Measurements from ENCODE around the gene KLF18. TPM values are rescaled to one million over a fixed set of nuclear protein-coding genes. Genes with fewer than 3 reads are reported as not detected.

Gene KLF18
- total RNA-seq, 4 donors from 2014 or later, result not detected

DNA sequence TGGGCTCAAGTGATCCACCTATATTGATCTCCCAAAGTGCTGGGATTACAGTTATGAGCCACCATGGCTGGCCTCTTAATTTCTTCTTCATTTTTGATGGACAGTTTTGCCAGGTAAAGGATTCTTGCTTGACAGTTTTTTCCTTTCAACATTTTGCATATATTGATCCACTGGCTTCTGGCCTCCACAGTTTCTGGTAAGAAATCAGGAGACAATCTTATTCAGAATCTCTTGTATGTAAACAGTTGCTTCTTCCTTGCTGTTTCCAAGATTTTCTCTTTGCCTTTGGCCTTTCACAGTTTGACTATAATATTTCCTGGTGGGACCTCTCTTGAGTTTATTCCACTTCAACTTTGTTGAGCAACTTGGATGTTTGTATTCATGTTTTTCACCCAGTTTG is 20.1 kb upstream of the KLF18 start:
- in situ Hi-C loops (cut with MboI; ENCODE audit: low sequenced_read_pairs in 4 of 4) (no loop called here), intact Hi-C loops (cut with DNase I; ENCODE audit: low total_unique reads) (no loop called here)
- H3K27me3 ChIP-seq, result no peaks in the 10 kb centered on the region
- TF ChIP-seq POLR2A (IDR thresholded peaks at IDR 0.05), result no peak
- TF ChIP-seq, protein P1, sequence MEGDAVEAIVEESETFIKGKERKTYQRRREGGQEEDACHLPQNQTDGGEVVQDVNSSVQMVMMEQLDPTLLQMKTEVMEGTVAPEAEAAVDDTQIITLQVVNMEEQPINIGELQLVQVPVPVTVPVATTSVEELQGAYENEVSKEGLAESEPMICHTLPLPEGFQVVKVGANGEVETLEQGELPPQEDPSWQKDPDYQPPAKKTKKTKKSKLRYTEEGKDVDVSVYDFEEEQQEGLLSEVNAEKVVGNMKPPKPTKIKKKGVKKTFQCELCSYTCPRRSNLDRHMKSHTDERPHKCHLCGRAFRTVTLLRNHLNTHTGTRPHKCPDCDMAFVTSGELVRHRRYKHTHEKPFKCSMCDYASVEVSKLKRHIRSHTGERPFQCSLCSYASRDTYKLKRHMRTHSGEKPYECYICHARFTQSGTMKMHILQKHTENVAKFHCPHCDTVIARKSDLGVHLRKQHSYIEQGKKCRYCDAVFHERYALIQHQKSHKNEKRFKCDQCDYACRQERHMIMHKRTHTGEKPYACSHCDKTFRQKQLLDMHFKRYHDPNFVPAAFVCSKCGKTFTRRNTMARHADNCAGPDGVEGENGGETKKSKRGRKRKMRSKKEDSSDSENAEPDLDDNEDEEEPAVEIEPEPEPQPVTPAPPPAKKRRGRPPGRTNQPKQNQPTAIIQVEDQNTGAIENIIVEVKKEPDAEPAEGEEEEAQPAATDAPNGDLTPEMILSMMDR (IDR thresholded peaks at IDR 0.05 in 4 of 5, conservative IDR thresholded peaks at IDR 0.05 in 1 of 5), result no peak
- no peaks in the 10 kb centered on the region for H3K4me1 ChIP-seq
- H3K4me3 ChIP-seq, result no peak overlapping the region
- H3K36me3 ChIP-seq, result no peaks in the 10 kb centered on the region
- no peak overlapping the region for H3K27ac ChIP-seq
- DNase-seq, result no peak
- ATAC-seq, result no peak
- H3K9me3 ChIP-seq, result no peaks in the 10 kb centered on the region

DNA sequence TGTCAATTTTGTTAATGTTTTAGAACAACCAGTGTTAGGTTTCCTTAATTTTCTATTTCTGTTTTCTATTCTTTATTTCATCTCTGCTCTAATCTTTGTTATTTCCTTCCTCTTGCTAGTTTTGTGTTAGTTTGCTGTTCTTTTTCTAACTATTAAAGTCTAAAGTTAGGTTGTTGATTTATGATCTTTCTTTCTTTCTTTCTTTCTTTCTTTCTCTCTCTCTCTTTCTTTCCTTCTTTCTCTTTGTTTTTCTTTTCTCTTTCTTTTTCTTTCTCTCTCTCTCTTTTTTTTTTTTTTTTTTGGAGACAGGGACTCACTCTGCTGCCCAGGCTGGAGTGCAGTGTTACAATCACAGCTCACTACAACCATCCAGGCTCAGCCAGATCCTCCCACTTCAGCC is 17.4 kb upstream of the KLF18 start:
- H3K27me3 ChIP-seq, result no peaks in the 10 kb centered on the region
- H3K4me3 ChIP-seq, result no peak overlapping the region
- ATAC-seq, result no peak
- in situ Hi-C loops (cut with MboI; ENCODE audit: low sequenced_read_pairs in 4 of 4), result no loop called here
- H3K4me1 ChIP-seq, result no peaks in the 10 kb centered on the region
- H3K9me3 ChIP-seq, result no peaks in the 10 kb centered on the region
- DNase-seq, result no peak
- TF ChIP-seq POLR2A (IDR thresholded peaks at IDR 0.05), result no peak
- TF ChIP-seq, protein P1 (IDR thresholded peaks at IDR 0.05 in 4 of 5, conservative IDR thresholded peaks at IDR 0.05 in 1 of 5), result no peak
- no peaks in the 10 kb centered on the region for H3K36me3 ChIP-seq
- intact Hi-C loops (cut with DNase I; ENCODE audit: low total_unique reads), result no loop called here
- no peak overlapping the region for H3K27ac ChIP-seq

GRCh38 chr1:44157903-44158302 is 16.5 kb upstream of the KLF18 start:
- Histone ChIP-seq H3K27ac (no peak overlapping the region), H3K36me3 (no peaks in the 10 kb centered on the region), H3K9me3 (no peaks in the 10 kb centered on the region), H3K27me3 (no peaks in the 10 kb centered on the region), H3K4me1 (no peaks in the 10 kb centered on the region), H3K4me3 (no peak overlapping the region)
- ATAC-seq (no peak), DNase-seq (no peak)
- intact Hi-C loops (cut with DNase I; ENCODE audit: low total_unique reads), result no loop called here
- no peak for TF ChIP-seq POLR2A (IDR thresholded peaks at IDR 0.05)
- TF ChIP-seq, protein P1 (IDR thresholded peaks at IDR 0.05 in 4 of 5, conservative IDR thresholded peaks at IDR 0.05 in 1 of 5), result no peak
- in situ Hi-C loops (cut with MboI; ENCODE audit: low sequenced_read_pairs in 4 of 4), result no loop called here

GRCh38 chr1:44154049-44154448 is 12.6 kb upstream of the KLF18 start:
- no peak overlapping the region for H3K4me3 ChIP-seq
- in situ Hi-C loops (cut with MboI; ENCODE audit: low sequenced_read_pairs in 4 of 4), result no loop called here

More at GRCh38 chr1:44154049-44154448, 12.6 kb upstream of the KLF18 start:
- TF ChIP-seq POLR2A (IDR thresholded peaks at IDR 0.05), result no peak
- TF ChIP-seq, protein P1 (IDR thresholded peaks at IDR 0.05 in 4 of 5, conservative IDR thresholded peaks at IDR 0.05 in 1 of 5), result no peak
- H3K36me3 ChIP-seq, result no peaks in the 10 kb centered on the region
- H3K27me3 ChIP-seq, result peaks cover 0 to 6% (median 0%) of the 10 kb centered on the region in 3 donors
- H3K27ac ChIP-seq, result no peak overlapping the region
- intact Hi-C loops (cut with DNase I; ENCODE audit: low total_unique reads), result no loop called here
- DNase-seq (no peak), ATAC-seq (no peak)
- H3K4me1 ChIP-seq, result no peaks in the 10 kb centered on the region
- H3K9me3 ChIP-seq, result no peaks in the 10 kb centered on the region

All from gastrocnemius medialis (tissue), 4 donors.